WTC11 (cell line): ENCODE results near the gene IPO9. TPM values are rescaled to one million over a fixed set of nuclear protein-coding genes. Genes with fewer than 3 reads are reported as not detected.
A peak's percentile ranks its signal among the peaks of the same experiment; 100 is the strongest.

Experiments
- ATAC-seq: fragments of 200-7000 bp; cut with Tn5 transposase; 2 replicates; pipeline ENCODE4 v1.10.0; 2021; ENCODE audit warnings: mild to moderate bottlenecking, moderate library complexity
- CTCF ChIA-PET: fragments of 300-600 bp; sonication (Branson Sonifier 250); formaldehyde crosslinking; loops from one replicate; lab custom pipeline; 2021; ENCODE audit warnings: antibody characterized with exemption; lab: Charles Lee
- POLR2A ChIA-PET: fragments of 350-600 bp; sonication (Branson Sonifier 250); formaldehyde crosslinking; loops from one replicate; lab custom pipeline; 2021; ENCODE audit warnings: antibody characterized with exemption; lab: Charles Lee
- DNase-seq: peaks from one replicate; pipeline ENCODE4 v3.0.0; 2021; ENCODE audit warnings: low spot score
- H3K27ac Mint-ChIP-seq: 2 replicates; pipeline ENCODE4 v1.8.0; 2021; ENCODE audit warnings: mixed read lengths
- H3K27me3 Mint-ChIP-seq: 2 replicates; pipeline ENCODE4 v1.8.0; 2021; ENCODE audit warnings: low read depth, mild to moderate bottlenecking, moderate library complexity, mixed read lengths
- H3K36me3 Mint-ChIP-seq: 2 replicates; pipeline ENCODE4 v1.8.0; 2021; ENCODE audit warnings: mixed read lengths
- H3K4me1 Mint-ChIP-seq: 2 replicates; pipeline ENCODE4 v1.8.0; 2022; ENCODE audit warnings: mixed read lengths
- H3K4me3 Mint-ChIP-seq: 2 replicates; pipeline ENCODE4 v1.8.0; 2021; ENCODE audit warnings: mild to moderate bottlenecking, moderate library complexity, mixed read lengths
- H3K9me3 Mint-ChIP-seq: 2 replicates; pipeline ENCODE4 v1.8.0; 2021; ENCODE audit warnings: mixed read lengths
- AFF4 ChIP-seq: sonication (generic); formaldehyde crosslinking; IDR thresholded peaks from 2 replicates; pipeline ENCODE4 v1.8.1; 2023; ENCODE audit warnings: mild to moderate bottlenecking, missing genetic modification reagents, borderline replicate concordance
- AR ChIP-seq: fragments of 250-450 bp; sonication (Bioruptor Pico); IDR thresholded peaks from 2 replicates; pipeline ENCODE4 v1.9.0; 2021; ENCODE audit warnings: mild to moderate bottlenecking
- ATF1 ChIP-seq: sonication (generic); formaldehyde crosslinking; IDR thresholded peaks from 2 replicates; pipeline ENCODE4 v1.8.1; 2023; ENCODE audit warnings: mild to moderate bottlenecking, moderate library complexity, missing genetic modification reagents
- ATF2 ChIP-seq: sonication (generic); formaldehyde crosslinking; IDR thresholded peaks from 2 replicates; pipeline ENCODE4 v1.8.1; 2022; ENCODE audit warnings: low read depth, missing genetic modification reagents, borderline replicate concordance
- CBFB ChIP-seq: sonication (generic); formaldehyde crosslinking; IDR thresholded peaks from 2 replicates; pipeline ENCODE4 v1.8.1; 2022; ENCODE audit warnings: mild to moderate bottlenecking, low read depth, missing genetic modification reagents
- E2F1 ChIP-seq: sonication (generic); formaldehyde crosslinking; IDR thresholded peaks from 2 replicates; pipeline ENCODE4 v1.8.0; 2022; ENCODE audit warnings: mild to moderate bottlenecking, missing genetic modification reagents
- ELF4 ChIP-seq: sonication (generic); formaldehyde crosslinking; IDR thresholded peaks from 2 replicates; pipeline ENCODE4 v1.8.1; 2022; ENCODE audit warnings: low read depth, mild to moderate bottlenecking, moderate library complexity, missing genetic modification reagents
- EMX1 ChIP-seq: fragments of 250-450 bp; sonication (Bioruptor Pico); IDR thresholded peaks from 2 replicates; pipeline ENCODE4 v1.8.0; 2021; ENCODE audit warnings: mild to moderate bottlenecking
- FOXK1 ChIP-seq: sonication (generic); formaldehyde crosslinking; IDR thresholded peaks from 2 replicates; pipeline ENCODE4 v1.8.0; 2022; ENCODE audit warnings: mild to moderate bottlenecking, moderate library complexity, missing genetic modification reagents
- FOXP1 ChIP-seq: sonication (generic); formaldehyde crosslinking; IDR thresholded peaks from 2 replicates; pipeline ENCODE4 v1.8.0; 2022; ENCODE audit warnings: missing genetic modification reagents, mild to moderate bottlenecking, moderate library complexity, borderline replicate concordance
- GRHL2 ChIP-seq: fragments of 250-450 bp; sonication (Bioruptor Pico); IDR thresholded peaks from 2 replicates; pipeline ENCODE4 v1.8.0; 2022; ENCODE audit warnings: mild to moderate bottlenecking, moderate library complexity; ENCODE audit not compliant: insufficient replicate concordance, severe bottlenecking
- HMGA2 ChIP-seq: fragments of 250-450 bp; sonication (Bioruptor Pico); IDR thresholded peaks from 2 replicates; pipeline ENCODE4 v1.4.0; 2021; ENCODE audit warnings: mild to moderate bottlenecking, moderate library complexity
- IRF1 ChIP-seq: sonication (generic); formaldehyde crosslinking; IDR thresholded peaks from 2 replicates; pipeline ENCODE4 v1.8.0; 2023; ENCODE audit warnings: missing genetic modification reagents
- NR2C2 ChIP-seq: sonication (generic); formaldehyde crosslinking; IDR thresholded peaks from 2 replicates; pipeline ENCODE4 v1.8.0; 2022; ENCODE audit warnings: mild to moderate bottlenecking, missing genetic modification reagents
- PRRX2 ChIP-seq: fragments of 250-450 bp; sonication (Bioruptor Pico); IDR thresholded peaks from 2 replicates; pipeline ENCODE4 v1.8.0; 2021; ENCODE audit warnings: mild to moderate bottlenecking
- SMAD4 ChIP-seq: sonication (generic); formaldehyde crosslinking; IDR thresholded peaks from 2 replicates; pipeline ENCODE4 v1.8.0; 2022; ENCODE audit warnings: mild to moderate bottlenecking, missing genetic modification reagents
- TCF7 ChIP-seq: sonication (generic); formaldehyde crosslinking; IDR thresholded peaks from 2 replicates; pipeline ENCODE4 v1.8.0; 2022; ENCODE audit warnings: mild to moderate bottlenecking, low read depth, missing genetic modification reagents, moderate library complexity
- TEAD4 ChIP-seq: sonication (generic); formaldehyde crosslinking; IDR thresholded peaks from 2 replicates; pipeline ENCODE4 v1.8.0; 2022; ENCODE audit warnings: mild to moderate bottlenecking, missing genetic modification reagents
- TP53 ChIP-seq: sonication (generic); formaldehyde crosslinking; IDR thresholded peaks from 2 replicates; pipeline ENCODE4 v1.8.1; 2023; ENCODE audit warnings: mild to moderate bottlenecking, missing genetic modification reagents
- ZNF219 ChIP-seq: sonication (generic); formaldehyde crosslinking; IDR thresholded peaks from 2 replicates; pipeline ENCODE4 v1.8.0; 2023; ENCODE audit warnings: missing genetic modification reagents, mild to moderate bottlenecking, borderline replicate concordance
- ZNF263 ChIP-seq: sonication (generic); formaldehyde crosslinking; IDR thresholded peaks from 2 replicates; pipeline ENCODE4 v1.8.1; 2022; ENCODE audit warnings: low read depth, mild to moderate bottlenecking, moderate library complexity, missing genetic modification reagents
- total RNA-seq: library from RNA; stranded (reverse); gene quantifications from 3 replicates; pipeline ENCODE4 v1.2.3, GENCODE V29; 2021

Gene IPO9
- total RNA-seq, 1 experiment from 2014 or later = 97.2 TPM

GRCh38 chr1:201884425-201884824 is 55.5 kb downstream of the IPO9 start:
- TF ChIP-seq ATF1 (CRISPR knock-in tag) (no peak), AFF4 (CRISPR knock-in tag) (no peak), TEAD4 (CRISPR knock-in tag) (no peak), ATF2 (CRISPR knock-in tag) (no peak), ELF4 (CRISPR knock-in tag) (no peak), E2F1 (CRISPR knock-in tag) (no peak), FOXP1 (no peak), GRHL2 (CRISPR knock-in tag) (no peak), IRF1 (no peak), NR2C2 (CRISPR knock-in tag) (no peak), ZNF263 (CRISPR knock-in tag) (no peak), HMGA2 (no peak), EMX1 (CRISPR knock-in tag) (no peak)
- H3K27me3 Mint-ChIP-seq = peaks cover 22% of the 10 kb centered on the region
- no peaks in the 10 kb centered on the region for H3K36me3 Mint-ChIP-seq
- peaks cover 31% of the 10 kb centered on the region for H3K4me1 Mint-ChIP-seq
- ChIA-PET CTCF (interaction anchor here (1.0 to 7.6 kb wide), 5 partner anchors 10 to 371 kb away, joined by 3 to 135 read pairs (median 6); partner anchors contain the start of gene LMOD1), POLR2A (interaction anchor here (1.3 kb wide), 1 partner anchor 11 kb away, joined by 3 read pairs; no protein-coding TSS in a partner anchor)
- no peak for ATAC-seq
- no peak overlapping the region for H3K4me3 Mint-ChIP-seq
- no peak for DNase-seq
- H3K9me3 Mint-ChIP-seq = no peaks in the 10 kb centered on the region
- no peak overlapping the region for H3K27ac Mint-ChIP-seq

GRCh38 chr1:201885531-201886075 is 56.6 kb downstream of the IPO9 start:
- CTCF ChIA-PET = interaction anchor here (1.1 to 2.3 kb wide), 3 partner anchors 8 to 373 kb away, joined by 3 to 24 read pairs (median 5); no protein-coding TSS in a partner anchor
- POLR2A ChIA-PET = no interaction called here
- no peak for DNase-seq
- no peak for TF ChIP-seq FOXK1
- no peak for TF ChIP-seq SMAD4 (CRISPR knock-in tag)
- TF ChIP-seq AR (CRISPR knock-in tag) = no peak
- no peak for TF ChIP-seq ELF4 (CRISPR knock-in tag)
- TF ChIP-seq TCF7 = no peak
- no peak for TF ChIP-seq AFF4 (CRISPR knock-in tag)
- no peak for TF ChIP-seq PRRX2
- no peak for TF ChIP-seq ZNF219
- no peak for TF ChIP-seq ZNF263 (CRISPR knock-in tag)
- TF ChIP-seq CBFB = no peak
- no peak for TF ChIP-seq TP53

More at GRCh38 chr1:201885531-201886075, 56.6 kb downstream of the IPO9 start:
- Mint-ChIP-seq H3K4me1 (peaks cover 32% of the 10 kb centered on the region), H3K27me3 (peaks cover 34% of the 10 kb centered on the region), H3K4me3 (no peak overlapping the region), H3K27ac (no peak overlapping the region), H3K36me3 (no peaks in the 10 kb centered on the region), H3K9me3 (no peaks in the 10 kb centered on the region)
- 0 out of 2 replicates have a peak, but pooled peaks have one; percentile 6 for ATAC-seq
